Kidney epithelial cell (primary cell): Measurements from ENCODE around the gene JAK1. TPM values are rescaled to one million over a fixed set of nuclear protein-coding genes. Genes with fewer than 3 reads are reported as not detected.

Experiments
- DNase-seq: peaks from one replicate; pipeline ENCODE4 v3.0.0-alpha.2; 2010; ENCODE audit warnings: low read depth
- H3K27me3 ChIP-seq: 2 replicates; pipeline ENCODE4 v1.6.0; 2011; ENCODE audit warnings: low read length; ENCODE audit not compliant: control insufficient read depth, insufficient read depth
- H3K36me3 ChIP-seq: 2 replicates; pipeline ENCODE4 v1.5.1; 2011; ENCODE audit warnings: low read length; ENCODE audit not compliant: control insufficient read depth, insufficient read depth
- H3K4me3 ChIP-seq: 2 replicates; pipeline ENCODE4 v1.5.1; 2011; ENCODE audit warnings: low read depth, mild to moderate bottlenecking, control low read depth, low read length
- CTCF ChIP-seq: IDR thresholded peaks from 2 replicates; pipeline ENCODE4 v1.5.1; 2011; ENCODE audit warnings: mild to moderate bottlenecking, moderate library complexity, low read length, control low read depth, inconsistent platforms; ENCODE audit not compliant: insufficient read depth, poor library complexity, severe bottlenecking
- total RNA-seq: library from RNA; depleted of rRNA; stranded (reverse); fragments of >200 nt; gene quantifications from 2 replicates; pipeline ENCODE4 v1.2.3, GENCODE V29; 2015

JAK1 gene
- total RNA-seq, 1 donor from 2014 or later: 138 TPM

DNA sequence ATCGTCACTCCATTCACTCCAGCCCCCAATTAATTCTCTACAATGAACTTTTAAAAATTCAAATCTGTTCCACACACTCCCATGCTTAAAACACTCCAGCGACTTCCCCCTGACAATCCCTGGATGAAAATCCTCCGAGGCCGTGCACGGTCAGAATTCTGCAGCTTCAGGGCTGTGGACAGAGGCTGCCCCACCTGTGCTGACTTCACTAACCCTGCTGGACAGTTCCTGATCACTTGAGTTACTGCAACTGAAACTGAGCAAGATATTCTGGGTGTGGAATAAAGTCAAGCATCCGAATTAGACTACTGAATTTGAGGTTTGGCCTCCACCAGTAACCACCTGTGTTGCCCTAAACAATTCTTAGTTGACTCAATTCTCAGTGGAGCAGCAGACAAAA, 1.0 kb upstream of the JAK1 start:
- Histone ChIP-seq H3K36me3 (no peaks in the 10 kb centered on the region), H3K27me3 (no peaks in the 10 kb centered on the region), H3K4me3 (no peak overlapping the region)
- DNase-seq: no peak
- TF ChIP-seq CTCF: no peak

GRCh38 chr1:64965366-64966157, 787 bp downstream of the JAK1 start:
- no peak for DNase-seq
- Histone ChIP-seq H3K4me3 (peak overlapping the region; percentile 59), H3K27me3 (no peaks in the 10 kb centered on the region), H3K36me3 (no peaks in the 10 kb centered on the region)
- TF ChIP-seq CTCF: no peak

DNA sequence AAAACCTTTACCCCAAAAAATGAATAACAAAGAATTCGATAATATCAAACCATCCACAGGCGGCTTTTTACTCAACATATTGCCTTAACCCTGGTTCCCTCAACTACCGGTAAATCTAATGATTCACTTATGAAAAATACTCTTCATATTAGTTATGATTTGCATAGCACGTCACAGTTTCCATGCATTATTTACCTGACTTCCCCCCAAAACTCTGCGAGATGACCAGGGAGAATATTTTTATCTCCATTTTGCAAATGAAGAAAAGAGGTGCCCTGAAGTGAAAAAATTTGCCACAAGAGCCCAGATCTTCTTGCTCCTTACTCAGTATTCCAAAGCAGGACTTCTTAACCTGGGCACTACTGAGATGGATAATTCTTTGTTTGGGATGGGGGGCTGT, 2.9 kb downstream of the JAK1 start:
- H3K27me3 ChIP-seq: no peaks in the 10 kb centered on the region
- H3K4me3 ChIP-seq: no peak overlapping the region
- no peak for TF ChIP-seq CTCF
- DNase-seq: no peak
- no peaks in the 10 kb centered on the region for H3K36me3 ChIP-seq

- Histone ChIP-seq H3K27me3 (no peaks in the 10 kb centered on the region), H3K4me3 (no peak overlapping the region), H3K36me3 (no peaks in the 10 kb centered on the region)
- TF ChIP-seq CTCF: no peak
- peak; percentile 70 for DNase-seq
These were observed 3.9 kb downstream of the JAK1 start for GRCh38 chr1:64962441-64962840.

GRCh38 chr1:64961923-64962322, 4.4 kb downstream of the JAK1 start:
- H3K4me3 ChIP-seq: no peak overlapping the region
- H3K27me3 ChIP-seq: no peaks in the 10 kb centered on the region
- DNase-seq: no peak
- TF ChIP-seq CTCF: no peak
- no peaks in the 10 kb centered on the region for H3K36me3 ChIP-seq

DNA sequence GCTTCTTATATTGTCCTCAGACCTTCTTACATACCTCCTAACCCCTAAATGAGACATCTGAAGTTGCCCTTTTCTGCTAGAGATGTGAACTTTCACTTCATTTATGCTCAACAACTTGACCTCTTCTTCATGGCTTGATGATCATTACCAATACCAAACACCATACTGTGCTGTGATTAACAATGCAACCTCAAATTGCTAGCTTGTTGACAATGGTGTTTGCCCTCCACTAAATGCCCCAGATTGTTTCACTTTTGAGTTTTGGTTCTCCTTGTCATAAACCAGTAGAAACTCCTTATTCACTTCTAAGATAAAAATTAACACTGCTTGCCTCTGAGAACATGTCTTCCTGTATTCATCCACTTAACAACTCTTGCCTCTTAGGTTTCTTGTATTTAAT, 5.6 kb downstream of the JAK1 start:
- H3K4me3 ChIP-seq: no peak overlapping the region
- H3K27me3 ChIP-seq: no peaks in the 10 kb centered on the region
- no peak for DNase-seq
- no peak for TF ChIP-seq CTCF
- H3K36me3 ChIP-seq: no peaks in the 10 kb centered on the region
